ENCODE measurements around the gene EPB41L4B. TPM values are rescaled to one million over a fixed set of nuclear protein-coding genes. Genes with fewer than 3 reads are reported as not detected.

EPB41L4B gene
- total and polyA plus RNA-seq, 2 experiments from 2014 or later: 11.0 to 32.2 TPM

DNA sequence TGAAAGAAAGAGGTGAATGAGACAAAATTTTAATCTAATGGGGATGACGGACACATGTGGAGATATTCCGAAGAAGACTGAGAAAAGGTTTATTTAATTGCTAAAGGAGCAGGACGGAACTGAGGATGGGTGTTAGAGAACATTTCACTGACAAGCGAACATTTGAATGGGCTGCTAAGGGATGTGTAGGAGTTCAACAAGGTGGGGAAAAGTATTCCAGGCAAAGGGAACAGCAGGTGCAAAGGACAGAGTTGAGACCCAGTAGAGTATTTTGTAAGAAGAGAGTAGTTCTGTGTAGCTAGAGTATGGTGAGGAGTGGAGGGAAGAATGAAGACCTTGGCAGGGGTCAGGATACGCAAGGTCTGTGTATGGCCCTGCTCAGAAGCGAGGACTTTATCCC, 106.4 kb downstream of the EPB41L4B start (continued):
- TF ChIP-seq ETS1 (IDR thresholded peaks at IDR 0.05): no peak
- no peak for TF ChIP-seq STAT1 (IDR thresholded peaks at IDR 0.05; ENCODE audit: unreplicated experiment)

GRCh38 chr9:109213285-109214121, 107.4 kb downstream of the EPB41L4B start:
- no peaks in the 10 kb centered on the region for H3K36me3 Mint-ChIP-seq (ENCODE audit: low read depth)
- Histone ChIP-seq H3K27me3 (ENCODE audit: insufficient read depth) (no peaks in the 10 kb centered on the region), H4K20me1 (replicated peaks; ENCODE audit: insufficient read depth) (no peaks in the 10 kb centered on the region), H3K36me3 (ENCODE audit: insufficient read depth) (no peaks in the 10 kb centered on the region), H3K9me2 (ENCODE audit: insufficient read depth) (no peaks in the 10 kb centered on the region), H3F3A (replicated peaks; ENCODE audit: low read depth) (no peaks in the 10 kb centered on the region), H3K4me3 (no peak overlapping the region), H3K27ac (ENCODE audit: low read depth) (no peak overlapping the region), H3K79me2 (replicated peaks; ENCODE audit: insufficient read depth) (no peaks in the 10 kb centered on the region), H3K4me2 (no peak overlapping the region), H3K4me1 (ENCODE audit: insufficient read depth) (no peaks in the 10 kb centered on the region), H2AFZ (no peak overlapping the region)
- ATAC-seq (no peak), DNase-seq (ENCODE audit: low spot score) (no peak)
- H3K27me3 Mint-ChIP-seq (ENCODE audit: insufficient read depth, low read depth, poor library complexity): peaks cover 6% of the 10 kb centered on the region
- no peaks in the 10 kb centered on the region for H3K4me1 Mint-ChIP-seq
- H3K27ac Mint-ChIP-seq: no peak overlapping the region
- H3K4me3 Mint-ChIP-seq: no peak overlapping the region
- H3K9me3 Mint-ChIP-seq: no peaks in the 10 kb centered on the region
- TF ChIP-seq NANOG (IDR thresholded peaks at IDR 0.05; ENCODE audit: borderline replicate concordance) (no peak), REST (IDR thresholded peaks at IDR 0.05; ENCODE audit: unreplicated experiment) (no peak), CREB1 (CRISPR knock-in tag; IDR thresholded peaks at IDR 0.05; ENCODE audit: low read depth) (no peak), POLR2AphosphoS5 (IDR thresholded peaks at IDR 0.05; ENCODE audit: low read depth) (no peak), ZNF462 (CRISPR knock-in tag; IDR thresholded peaks at IDR 0.05) (no peak), CTCF (conservative IDR thresholded peaks at IDR 0.05; ENCODE audit: low read depth in 2 of 2) (no peak), EZH2phosphoT487 (IDR thresholded peaks at IDR 0.05; ENCODE audit: unreplicated experiment) (no peak), ZNF331 (CRISPR knock-in tag; IDR thresholded peaks at IDR 0.05; ENCODE audit: low read depth) (no peak), EZH2 (IDR thresholded peaks at IDR 0.05; ENCODE audit: low read depth, unreplicated experiment) (no peak), ZNF114 (CRISPR knock-in tag; IDR thresholded peaks at IDR 0.05) (no peak), STAT1 (IDR thresholded peaks at IDR 0.05; ENCODE audit: unreplicated experiment) (no peak)
